ENCODE results near the gene CDY1B. TPM values are rescaled to one million over a fixed set of nuclear protein-coding genes. Genes with fewer than 3 reads are reported as not detected.
"Not testable (repeated sequence)": the region's sequence is repeated elsewhere in the genome, so short reads cannot be mapped to it uniquely, and the experiment has no call there.

CDY1B gene, protein sequence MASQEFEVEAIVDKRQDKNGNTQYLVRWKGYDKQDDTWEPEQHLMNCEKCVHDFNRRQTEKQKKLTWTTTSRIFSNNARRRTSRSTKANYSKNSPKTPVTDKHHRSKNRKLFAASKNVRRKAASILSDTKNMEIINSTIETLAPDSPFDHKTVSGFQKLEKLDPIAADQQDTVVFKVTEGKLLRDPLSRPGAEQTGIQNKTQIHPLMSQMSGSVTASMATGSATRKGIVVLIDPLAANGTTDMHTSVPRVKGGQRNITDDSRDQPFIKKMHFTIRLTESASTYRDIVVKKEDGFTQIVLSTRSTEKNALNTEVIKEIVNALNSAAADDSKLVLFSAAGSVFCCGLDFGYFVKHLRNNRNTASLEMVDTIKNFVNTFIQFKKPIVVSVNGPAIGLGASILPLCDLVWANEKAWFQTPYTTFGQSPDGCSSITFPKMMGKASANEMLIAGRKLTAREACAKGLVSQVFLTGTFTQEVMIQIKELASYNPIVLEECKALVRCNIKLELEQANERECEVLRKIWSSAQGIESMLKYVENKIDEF
- total RNA-seq = not detected

DNA sequence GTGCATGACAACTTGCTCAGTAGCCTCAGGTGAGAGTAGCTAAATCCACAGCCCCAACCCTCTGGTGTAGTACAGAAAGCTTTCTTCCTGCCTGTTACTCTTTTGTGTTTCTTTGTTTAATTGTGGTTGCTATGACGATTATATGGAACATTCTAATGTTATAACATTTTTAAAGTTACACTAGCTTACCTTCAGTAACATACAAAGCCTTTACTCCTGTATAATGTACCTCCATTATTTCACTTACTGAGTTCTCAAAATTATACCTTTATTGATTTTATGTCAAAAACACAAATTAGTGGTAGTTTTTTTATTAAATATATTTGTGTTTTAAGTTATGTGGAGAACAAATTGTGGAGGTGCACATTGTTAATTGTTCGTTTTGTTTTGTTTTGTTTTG, at the start of gene CDY1B:
CDY1B (minus strand) TSS at position 101 of the 400 bp plus-strand sequence. CDS start 331 bp downstream, outside the sequence.
- DNase-seq; H3K4me1 ChIP-seq; H3K27ac ChIP-seq; H3K36me3 ChIP-seq; H3K4me3 ChIP-seq; intact Hi-C loops (cut with DNase I; ENCODE audit: low total_unique reads); H3K9me3 ChIP-seq; in situ Hi-C loops (cut with MboI; ENCODE audit: low pct_ligation_motif_present in 1 of 4, low pct_unique_long_range_greater_than_20kb in 1 of 4, low sequenced_read_pairs in 3 of 4); H3K27me3 ChIP-seq: not testable (repeated sequence)
- WGBS, 2 donors (ENCODE audit: low coverage in 1 of 2) = no CpG with 5 or more reads among the region's 2 CpGs

DNA sequence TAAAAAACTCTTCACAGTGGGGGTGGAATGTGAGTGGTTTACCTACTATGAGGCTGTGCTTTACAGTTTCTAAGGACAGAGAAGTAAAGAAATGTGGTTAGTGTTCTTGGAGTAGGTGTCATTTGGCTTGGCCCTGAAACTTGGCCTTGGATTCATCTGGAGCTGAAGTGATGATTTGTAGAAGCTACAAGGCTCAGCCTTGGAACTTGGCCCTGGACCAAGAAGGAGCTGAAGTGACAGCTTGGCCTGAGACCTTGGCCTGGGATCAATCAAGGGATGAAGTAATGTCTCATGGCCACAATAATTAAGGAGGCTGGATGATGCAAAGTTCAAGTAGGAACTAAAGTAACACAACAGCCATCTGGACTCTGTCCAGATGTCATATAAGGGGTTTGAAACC, 1.7 kb upstream of the CDY1B start:
- H3K9me3 ChIP-seq; in situ Hi-C loops (cut with MboI; ENCODE audit: low pct_ligation_motif_present in 1 of 4, low pct_unique_long_range_greater_than_20kb in 1 of 4, low sequenced_read_pairs in 3 of 4); DNase-seq; H3K27me3 ChIP-seq; intact Hi-C loops (cut with DNase I; ENCODE audit: low total_unique reads); H3K4me1 ChIP-seq; H3K4me3 ChIP-seq; H3K36me3 ChIP-seq; H3K27ac ChIP-seq: not testable (repeated sequence)

DNA sequence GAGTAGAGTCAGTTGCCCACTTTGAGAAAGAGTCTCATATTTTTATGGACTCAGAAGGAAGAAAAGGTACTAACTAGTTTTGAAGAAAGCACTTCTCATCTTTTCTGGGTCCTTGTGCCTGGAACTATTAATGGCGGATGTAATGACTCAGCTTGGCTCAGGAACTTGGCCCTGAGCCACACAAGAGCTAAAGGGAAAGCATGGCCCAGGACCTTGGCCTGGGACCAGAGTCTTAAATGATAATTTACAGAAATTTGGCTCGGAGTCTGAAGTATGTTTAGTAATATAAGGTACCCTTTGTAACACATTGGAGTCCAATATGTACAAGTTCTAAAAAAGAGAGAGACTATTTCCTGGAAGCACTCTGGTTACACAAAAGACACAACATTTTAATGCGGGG, 4.6 kb downstream of the CDY1B start:
- H3K27ac ChIP-seq; H3K9me3 ChIP-seq; H3K27me3 ChIP-seq; H3K36me3 ChIP-seq; in situ Hi-C loops (cut with MboI; ENCODE audit: low pct_ligation_motif_present in 1 of 4, low pct_unique_long_range_greater_than_20kb in 1 of 4, low sequenced_read_pairs in 3 of 4); DNase-seq; H3K4me1 ChIP-seq; intact Hi-C loops (cut with DNase I; ENCODE audit: low total_unique reads); H3K4me3 ChIP-seq: not testable (repeated sequence)
- WGBS, 2 donors (ENCODE audit: low coverage in 1 of 2) = no CpG with 5 or more reads among the region's 3 CpGs

DNA sequence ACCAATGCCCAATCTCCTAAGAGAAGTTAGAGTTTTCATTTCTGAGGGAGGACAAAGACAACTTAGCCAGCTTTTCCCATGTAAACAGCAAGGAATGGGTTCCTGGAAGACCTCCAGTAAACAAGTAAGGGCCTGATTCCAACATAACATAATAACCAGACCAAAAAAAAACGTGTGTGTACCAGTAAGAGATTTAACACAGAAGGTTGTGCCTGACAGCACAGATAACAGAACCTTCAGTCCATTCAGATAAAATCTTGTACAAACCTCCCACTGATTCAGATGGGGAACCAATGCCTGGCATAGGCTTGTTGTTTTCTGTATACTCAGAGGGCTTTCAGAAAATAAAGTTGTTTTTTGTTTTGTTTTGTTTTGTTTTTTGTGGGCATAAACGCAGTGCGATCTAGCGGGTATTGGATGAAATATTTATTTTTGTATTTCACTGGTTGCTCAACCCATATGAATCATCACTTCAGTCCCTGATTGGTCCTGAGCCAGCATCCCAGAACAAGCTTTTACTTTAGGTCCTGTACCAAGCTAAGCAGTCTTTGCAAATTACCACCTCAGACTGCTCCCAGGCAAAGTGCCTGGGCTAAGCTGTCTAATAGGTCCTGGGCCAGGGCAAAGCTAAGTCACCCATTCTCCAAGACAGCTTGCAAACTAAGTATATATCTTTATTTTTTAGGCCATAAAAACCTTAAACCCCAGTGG, 8.7 kb downstream of the CDY1B start:
- H3K27ac ChIP-seq; H3K4me3 ChIP-seq; H3K4me1 ChIP-seq; H3K36me3 ChIP-seq; DNase-seq; H3K9me3 ChIP-seq; in situ Hi-C loops (cut with MboI; ENCODE audit: low pct_ligation_motif_present in 1 of 4, low pct_unique_long_range_greater_than_20kb in 1 of 4, low sequenced_read_pairs in 3 of 4); H3K27me3 ChIP-seq; intact Hi-C loops (cut with DNase I; ENCODE audit: low total_unique reads): not testable (repeated sequence)
- WGBS, 2 donors (ENCODE audit: low coverage in 1 of 2) = no CpG with 5 or more reads among the region's 4 CpGs

DNA sequence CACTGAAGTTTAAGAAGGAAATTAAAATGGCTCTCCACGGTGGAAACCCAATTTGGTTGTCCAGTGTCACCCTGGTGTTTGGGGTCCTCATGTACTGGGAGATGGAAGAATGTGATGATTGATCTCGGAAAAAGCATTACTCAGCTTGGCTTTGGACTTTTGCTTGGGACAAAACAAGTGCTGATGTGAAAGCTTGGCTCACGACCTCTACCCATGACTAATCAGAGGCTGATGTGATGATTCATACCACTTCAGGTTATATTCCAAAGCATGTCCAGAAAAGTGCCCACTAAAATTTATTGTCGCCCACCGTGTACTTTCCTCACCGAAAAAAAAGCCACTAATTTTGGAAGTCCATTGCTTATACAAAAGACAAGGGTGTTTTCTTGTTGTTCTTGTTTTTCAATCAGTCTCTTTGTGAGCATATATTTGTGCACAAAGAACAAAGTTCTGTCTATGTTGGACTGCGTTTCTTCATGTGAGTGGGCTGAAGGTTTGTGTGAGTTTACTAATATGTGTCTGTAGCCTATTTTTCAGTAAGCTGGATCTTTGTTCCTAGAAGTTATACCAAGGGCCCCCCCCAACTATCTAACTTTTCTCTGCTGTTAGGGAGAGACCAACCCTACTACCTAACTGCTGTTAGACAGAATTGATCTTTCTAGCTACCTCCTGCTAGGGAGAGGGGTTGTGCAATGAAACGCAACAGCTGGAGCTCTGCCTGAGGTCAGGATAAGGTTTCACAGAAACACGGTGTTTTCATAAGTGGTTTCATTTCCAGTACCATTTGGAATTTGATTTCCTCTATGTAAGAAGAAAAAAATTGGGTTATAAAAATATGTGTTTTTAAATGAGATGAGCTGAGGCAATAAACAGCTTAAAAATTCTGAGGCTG, 21.4 kb downstream of the CDY1B start:
- H3K27me3 ChIP-seq; intact Hi-C loops (cut with DNase I; ENCODE audit: low total_unique reads); H3K27ac ChIP-seq; DNase-seq; H3K36me3 ChIP-seq; H3K9me3 ChIP-seq; H3K4me3 ChIP-seq; in situ Hi-C loops (cut with MboI; ENCODE audit: low pct_ligation_motif_present in 1 of 4, low pct_unique_long_range_greater_than_20kb in 1 of 4, low sequenced_read_pairs in 3 of 4); H3K4me1 ChIP-seq: not testable (repeated sequence)
- WGBS, 2 donors (ENCODE audit: low coverage in 1 of 2) = no CpG with 5 or more reads among the region's 9 CpGs

Measured in transverse colon (tissue), 4 donors.